LNCaP clone FGC (cell line): ENCODE measurements around the gene ASAP2.

Experiments
- DNase-seq: peaks from one replicate; pipeline ENCODE4 v3.0.0-alpha.2; 2011; ENCODE audit warnings: low read depth
- H3K4me3 ChIP-seq: 2 replicates; pipeline ENCODE4 v1.5.1; 2011; ENCODE audit warnings: mild to moderate bottlenecking, low read depth, low read length, control low read depth
- TF ChIP-seq, protein P1 (sequence below): IDR thresholded peaks from 2 replicates; pipeline ENCODE4 v1.5.1; 2012; ENCODE audit warnings: mild to moderate bottlenecking; ENCODE audit not compliant: control insufficient read depth, insufficient read depth; ENCODE audit errors: extremely low read depth

Gene ASAP2

GRCh38 chr2:9294764-9295163 is 88.2 kb downstream of the ASAP2 start:
- DNase-seq: no peak
- no peak overlapping the region for H3K4me3 ChIP-seq
- TF ChIP-seq, protein P1, sequence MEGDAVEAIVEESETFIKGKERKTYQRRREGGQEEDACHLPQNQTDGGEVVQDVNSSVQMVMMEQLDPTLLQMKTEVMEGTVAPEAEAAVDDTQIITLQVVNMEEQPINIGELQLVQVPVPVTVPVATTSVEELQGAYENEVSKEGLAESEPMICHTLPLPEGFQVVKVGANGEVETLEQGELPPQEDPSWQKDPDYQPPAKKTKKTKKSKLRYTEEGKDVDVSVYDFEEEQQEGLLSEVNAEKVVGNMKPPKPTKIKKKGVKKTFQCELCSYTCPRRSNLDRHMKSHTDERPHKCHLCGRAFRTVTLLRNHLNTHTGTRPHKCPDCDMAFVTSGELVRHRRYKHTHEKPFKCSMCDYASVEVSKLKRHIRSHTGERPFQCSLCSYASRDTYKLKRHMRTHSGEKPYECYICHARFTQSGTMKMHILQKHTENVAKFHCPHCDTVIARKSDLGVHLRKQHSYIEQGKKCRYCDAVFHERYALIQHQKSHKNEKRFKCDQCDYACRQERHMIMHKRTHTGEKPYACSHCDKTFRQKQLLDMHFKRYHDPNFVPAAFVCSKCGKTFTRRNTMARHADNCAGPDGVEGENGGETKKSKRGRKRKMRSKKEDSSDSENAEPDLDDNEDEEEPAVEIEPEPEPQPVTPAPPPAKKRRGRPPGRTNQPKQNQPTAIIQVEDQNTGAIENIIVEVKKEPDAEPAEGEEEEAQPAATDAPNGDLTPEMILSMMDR: no peak

DNA sequence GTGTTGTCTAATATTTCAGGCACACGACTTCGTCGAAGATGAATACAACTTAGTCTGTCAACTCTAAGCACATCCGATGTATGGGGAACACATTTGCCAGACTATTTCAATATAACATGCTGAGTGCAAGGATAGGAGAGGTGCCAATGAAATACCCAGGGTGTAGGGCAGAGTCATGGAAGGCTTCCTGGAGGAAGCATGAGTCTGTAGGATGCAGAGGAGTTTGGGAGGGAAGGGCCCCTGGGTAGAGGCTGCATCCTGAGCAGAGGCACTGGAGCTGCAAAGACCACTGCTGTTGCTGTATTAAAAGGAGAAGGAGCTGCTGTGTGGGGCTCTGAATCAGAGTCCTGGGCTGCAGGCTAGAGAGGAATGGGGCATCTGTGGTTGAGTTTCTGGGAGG is 89.9 kb downstream of the ASAP2 start:
- no peak for DNase-seq
- no peak overlapping the region for H3K4me3 ChIP-seq
- TF ChIP-seq, protein P1: no peak

DNA sequence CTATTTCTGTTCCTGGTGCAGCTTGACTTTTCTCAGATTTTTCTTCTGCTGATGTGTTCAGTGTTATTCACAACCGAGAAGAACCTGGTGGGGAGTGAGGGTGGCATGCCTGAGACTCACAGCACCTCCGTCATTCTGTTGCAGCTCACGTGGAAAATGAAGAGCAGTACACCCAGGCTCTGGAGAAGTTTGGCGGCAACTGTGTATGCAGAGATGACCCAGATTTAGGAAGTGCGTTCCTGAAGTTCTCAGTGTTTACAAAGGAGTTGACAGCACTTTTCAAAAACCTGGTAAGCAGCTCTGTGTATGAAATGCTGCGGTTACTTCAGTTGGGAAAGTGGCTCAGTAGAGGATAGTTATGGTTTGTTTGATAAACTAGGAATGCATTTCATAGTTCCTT is 90.5 kb downstream of the ASAP2 start:
- no peak overlapping the region for H3K4me3 ChIP-seq
- TF ChIP-seq, protein P1: no peak
- no peak for DNase-seq

- H3K4me3 ChIP-seq: no peak overlapping the region
- TF ChIP-seq, protein P1: no peak
- no peak for DNase-seq
Observed at GRCh38 chr2:9297807-9298206, 91.2 kb downstream of the ASAP2 start.

GRCh38 chr2:9298583-9298982 is 92.0 kb downstream of the ASAP2 start:
- H3K4me3 ChIP-seq: no peak overlapping the region
- no peak for DNase-seq
- TF ChIP-seq, protein P1: no peak

GRCh38 chr2:9299161-9300100 is 92.8 kb downstream of the ASAP2 start:
- no peak overlapping the region for H3K4me3 ChIP-seq
- TF ChIP-seq, protein P1: no peak
- DNase-seq: no peak
